WTC11 (cell line): ENCODE data around the gene RAPGEF2.

Experiments
- CBFB ChIP-seq: sonication (generic); formaldehyde crosslinking; IDR thresholded peaks from 2 replicates; pipeline ENCODE4 v1.8.1; 2022; ENCODE audit warnings: mild to moderate bottlenecking, low read depth, missing genetic modification reagents
- CTCF ChIP-seq: fragments of 200-600 bp; IDR thresholded peaks from 2 replicates; pipeline ENCODE4 v1.8.0; 2022; ENCODE audit warnings: antibody characterized with exemption
- E2F1 ChIP-seq: sonication (generic); formaldehyde crosslinking; IDR thresholded peaks from 2 replicates; pipeline ENCODE4 v1.8.0; 2022; ENCODE audit warnings: mild to moderate bottlenecking, missing genetic modification reagents
- HMGA2 ChIP-seq: fragments of 250-450 bp; sonication (Bioruptor Pico); IDR thresholded peaks from 2 replicates; pipeline ENCODE4 v1.4.0; 2021; ENCODE audit warnings: mild to moderate bottlenecking, moderate library complexity
- IRF1 ChIP-seq: sonication (generic); formaldehyde crosslinking; IDR thresholded peaks from 2 replicates; pipeline ENCODE4 v1.8.0; 2023; ENCODE audit warnings: missing genetic modification reagents
- RELA ChIP-seq: sonication (generic); formaldehyde crosslinking; IDR thresholded peaks from 2 replicates; pipeline ENCODE4 v1.8.1; 2022; ENCODE audit warnings: missing genetic modification reagents, mild to moderate bottlenecking, borderline replicate concordance
- STAT6 ChIP-seq: sonication (generic); formaldehyde crosslinking; conservative IDR thresholded peaks from 2 replicates; pipeline ENCODE4 v1.8.1; 2023; ENCODE audit warnings: mild to moderate bottlenecking, low read depth, missing genetic modification reagents, moderate library complexity
- TEAD1 ChIP-seq: sonication (generic); formaldehyde crosslinking; IDR thresholded peaks from 2 replicates; pipeline ENCODE4 v1.8.0; 2022; ENCODE audit warnings: mild to moderate bottlenecking, missing genetic modification reagents
- USF1 ChIP-seq: sonication (generic); formaldehyde crosslinking; IDR thresholded peaks from 2 replicates; pipeline ENCODE4 v1.8.0; 2022; ENCODE audit warnings: mild to moderate bottlenecking, missing genetic modification reagents
- ZBTB43 ChIP-seq: sonication (generic); formaldehyde crosslinking; IDR thresholded peaks from 2 replicates; pipeline ENCODE4 v1.8.1; 2023; ENCODE audit warnings: mild to moderate bottlenecking, missing genetic modification reagents
- ZNF121 ChIP-seq: sonication (generic); formaldehyde crosslinking; IDR thresholded peaks from 2 replicates; pipeline ENCODE4 v1.8.0; 2023; ENCODE audit warnings: missing genetic modification reagents
- ZNF263 ChIP-seq: sonication (generic); formaldehyde crosslinking; IDR thresholded peaks from 2 replicates; pipeline ENCODE4 v1.8.1; 2022; ENCODE audit warnings: low read depth, mild to moderate bottlenecking, moderate library complexity, missing genetic modification reagents
- ZNF423 ChIP-seq: fragments of 250-450 bp; sonication (Bioruptor Pico); IDR thresholded peaks from 2 replicates; pipeline ENCODE4 v2.1.2; 2022; ENCODE audit warnings: mild to moderate bottlenecking, moderate library complexity
- ZNF532 ChIP-seq: fragments of 250-450 bp; sonication (Bioruptor Pico); IDR thresholded peaks from 2 replicates; pipeline ENCODE4 v1.9.0; 2021; ENCODE audit warnings: mild to moderate bottlenecking, borderline replicate concordance

- TF ChIP-seq E2F1 (CRISPR knock-in tag): no peak
- no peak for TF ChIP-seq ZNF532
- no peak for TF ChIP-seq CTCF
- no peak for TF ChIP-seq STAT6 (CRISPR knock-in tag)
- no peak for TF ChIP-seq HMGA2 (CRISPR knock-in tag)
- no peak for TF ChIP-seq ZNF423 (CRISPR knock-in tag)
- no peak for TF ChIP-seq ZNF263 (CRISPR knock-in tag)
- TF ChIP-seq IRF1 (CRISPR knock-in tag): no peak
- no peak for TF ChIP-seq ZNF121
- TF ChIP-seq TEAD1 (CRISPR knock-in tag): no peak
- no peak for TF ChIP-seq ZBTB43 (CRISPR knock-in tag)
- no peak for TF ChIP-seq CBFB (CRISPR knock-in tag)
- no peak for TF ChIP-seq RELA (CRISPR knock-in tag)
- no peak for TF ChIP-seq USF1 (CRISPR knock-in tag)
These were observed 250.7 kb downstream of the RAPGEF2 start for GRCh38 chr4:159353422-159354116.
